ENCODE measurements around the gene NEDD8.

GRCh38 chr14:24172871-24173281, 59.3 kb downstream of the NEDD8 start:
- TF ChIP-seq PATZ1 (CRISPR knock-in tag; IDR thresholded peaks at IDR 0.05; ENCODE audit: borderline replicate concordance) (no peak), ZFP30 (CRISPR knock-in tag; IDR thresholded peaks at IDR 0.05) (no peak), OSR1 (CRISPR knock-in tag; IDR thresholded peaks at IDR 0.05) (no peak)
